ENCODE measurements around the gene LEFTY1. TPM values are rescaled to one million over a fixed set of nuclear protein-coding genes. Genes with fewer than 3 reads are reported as not detected.

Gene LEFTY1
- total RNA-seq, 1 donor from 2014 or later: 0.31 TPM

- DNase-seq (ENCODE audit: extremely low spot score, unreplicated experiment): no peak
- no peaks in the 10 kb centered on the region for H3K36me3 Mint-ChIP-seq
- H3K27me3 Mint-ChIP-seq: no peaks in the 10 kb centered on the region
- peaks cover 10% of the 10 kb centered on the region for H3K4me1 Mint-ChIP-seq (ENCODE audit: unreplicated experiment)
- no peak for TF ChIP-seq CTCF (conservative IDR thresholded peaks at IDR 0.05)
- no peaks in the 10 kb centered on the region for H3K9me3 Mint-ChIP-seq
- H3K27ac Mint-ChIP-seq: no peak overlapping the region
- no peak overlapping the region for H3K4me3 Mint-ChIP-seq
Observed at GRCh38 chr1:225896494-225896893, 7.5 kb upstream of the LEFTY1 start.

- Mint-ChIP-seq H3K4me1 (ENCODE audit: unreplicated experiment) (peaks cover 15% of the 10 kb centered on the region), H3K36me3 (no peaks in the 10 kb centered on the region), H3K27ac (no peak overlapping the region), H3K9me3 (no peaks in the 10 kb centered on the region), H3K4me3 (no peak overlapping the region), H3K27me3 (peaks cover 4% of the 10 kb centered on the region)
- no peak for DNase-seq (ENCODE audit: extremely low spot score, unreplicated experiment)
- TF ChIP-seq CTCF (conservative IDR thresholded peaks at IDR 0.05): no peak
Observed at GRCh38 chr1:225892307-225892706, 3.4 kb upstream of the LEFTY1 start.

- Mint-ChIP-seq H3K4me1 (ENCODE audit: unreplicated experiment) (peaks cover 11% of the 10 kb centered on the region), H3K36me3 (no peaks in the 10 kb centered on the region), H3K27me3 (peaks cover 9% of the 10 kb centered on the region), H3K9me3 (no peaks in the 10 kb centered on the region), H3K27ac (no peak overlapping the region), H3K4me3 (no peak overlapping the region)
- DNase-seq (ENCODE audit: extremely low spot score, unreplicated experiment): no peak
- TF ChIP-seq CTCF (conservative IDR thresholded peaks at IDR 0.05): no peak
Observed at GRCh38 chr1:225891229-225891972, 2.5 kb upstream of the LEFTY1 start.

- no peak overlapping the region for H3K27ac Mint-ChIP-seq
- H3K27me3 Mint-ChIP-seq: peaks cover 12% of the 10 kb centered on the region
- peaks cover 11% of the 10 kb centered on the region for H3K4me1 Mint-ChIP-seq (ENCODE audit: unreplicated experiment)
- TF ChIP-seq CTCF (conservative IDR thresholded peaks at IDR 0.05): no peak
- no peak overlapping the region for H3K4me3 Mint-ChIP-seq
- no peaks in the 10 kb centered on the region for H3K36me3 Mint-ChIP-seq
- no peak for DNase-seq (ENCODE audit: extremely low spot score, unreplicated experiment)
- no peaks in the 10 kb centered on the region for H3K9me3 Mint-ChIP-seq
Observed at GRCh38 chr1:225890346-225891228, 1.6 kb upstream of the LEFTY1 start.

- Mint-ChIP-seq H3K36me3 (no peaks in the 10 kb centered on the region), H3K4me3 (no peak overlapping the region), H3K27me3 (peaks cover 12% of the 10 kb centered on the region), H3K9me3 (no peaks in the 10 kb centered on the region), H3K4me1 (ENCODE audit: unreplicated experiment) (peaks cover 11% of the 10 kb centered on the region), H3K27ac (no peak overlapping the region)
- no peak for TF ChIP-seq CTCF (conservative IDR thresholded peaks at IDR 0.05)
- no peak for DNase-seq (ENCODE audit: extremely low spot score, unreplicated experiment)
Observed at GRCh38 chr1:225889743-225890142, 797 bp upstream of the LEFTY1 start.
